Measurements from ENCODE around the gene PSMA7.
"Not testable (repeated sequence)": the region's sequence is repeated elsewhere in the genome, so short reads cannot be mapped to it uniquely, and the experiment has no call there.

Gene PSMA7

GRCh38 chr20:62151835-62152364, 8.7 kb upstream of the PSMA7 start:
- no peak for DNase-seq

GRCh38 chr20:62151225-62151624, 8.0 kb upstream of the PSMA7 start:
- no peak for DNase-seq

- no peak for DNase-seq
Observed at GRCh38 chr20:62150310-62150575, 7.0 kb upstream of the PSMA7 start.

GRCh38 chr20:62149532-62150309, 6.5 kb upstream of the PSMA7 start:
- DNase-seq, result no peak

GRCh38 chr20:62148908-62149314, 5.7 kb upstream of the PSMA7 start:
- DNase-seq, result no peak

GRCh38 chr20:62148383-62148782, 5.2 kb upstream of the PSMA7 start:
- DNase-seq, result not testable (repeated sequence)

- DNase-seq, result no peak
Observed at GRCh38 chr20:62147528-62147927, 4.3 kb upstream of the PSMA7 start.

- no peak for DNase-seq
Observed at GRCh38 chr20:62147125-62147524, 3.9 kb upstream of the PSMA7 start.

- no peak for DNase-seq
Observed at GRCh38 chr20:62146019-62146755, 3.0 kb upstream of the PSMA7 start.

GRCh38 chr20:62145688-62146018, 2.5 kb upstream of the PSMA7 start:
- no peak for DNase-seq

- DNase-seq, result peak; percentile 64
Observed at GRCh38 chr20:62143957-62144825, 997 bp upstream of the PSMA7 start.

GRCh38 chr20:62142252-62143080, 728 bp downstream of the PSMA7 start:
- no peak for DNase-seq

- peak; percentile 33 for DNase-seq
Observed at GRCh38 chr20:62141397-62142251, 1.6 kb downstream of the PSMA7 start.

GRCh38 chr20:62141043-62141396, 2.2 kb downstream of the PSMA7 start:
- DNase-seq, result no peak

- DNase-seq, result no peak
Observed at GRCh38 chr20:62139636-62140035, 3.6 kb downstream of the PSMA7 start.

- DNase-seq, result no peak
Observed at GRCh38 chr20:62138912-62139311, 4.3 kb downstream of the PSMA7 start.

- no peak for DNase-seq
Observed at GRCh38 chr20:62138204-62138543, 5.0 kb downstream of the PSMA7 start.

- DNase-seq, result no peak
Observed at GRCh38 chr20:62137478-62138203, 5.6 kb downstream of the PSMA7 start.

GRCh38 chr20:62137092-62137384, 6.2 kb downstream of the PSMA7 start:
- no peak for DNase-seq

GRCh38 chr20:62136283-62137091, 6.7 kb downstream of the PSMA7 start:
- peak; percentile 70 for DNase-seq

Data from activated naive CD4-positive, alpha-beta T cell treated with Interleukin-2 at 50 U/mL for 16 hours (primary cell).